ENCODE data around the gene SLC5A6.

GRCh38 chr2:27208486-27209050, 3.5 kb downstream of the SLC5A6 start:
- TF ChIP-seq EZH2 (IDR thresholded peaks at IDR 0.05; ENCODE audit: low read length) (no peak), CTCF (optimal IDR thresholded peaks at IDR 0.05 in 1 of 3, IDR thresholded peaks at IDR 0.05 in 1 of 3, conservative IDR thresholded peaks at IDR 0.05 in 1 of 3; ENCODE audit: extremely low read depth in 1 of 3, insufficient read depth in 2 of 3, low read length in 3 of 3) (no peak)

Data from keratinocyte (primary cell).